GM12878 (cell line): ENCODE measurements around the gene CMSS1. TPM values are rescaled to one million over a fixed set of nuclear protein-coding genes. Genes with fewer than 3 reads are reported as not detected.

ENCODE experiments used
- ATAC-seq: fragments of 200-7000 bp; cut with Tn5 transposase; 3 replicates; pipeline ENCODE4 v1.9.1; 2020; ENCODE audit warnings: mild to moderate bottlenecking, moderate library complexity
- BruUV-seq: library from RNA; stranded (reverse); fragments of 400-500 nt; replicated peaks from 2 replicates; lab custom pipeline; 2021; lab: Mats Ljungman, UMichigan
- CTCF ChIA-PET: fragments of 300-600 bp; sonication (Branson Sonifier 250); formaldehyde crosslinking; extraction: SDS; loops from one replicate; lab custom pipeline; 2021; ENCODE audit warnings: inconsistent platforms; lab: Yijun Ruan, JAX
- POLR2A ChIA-PET: fragments of 350-600 bp; formaldehyde crosslinking; extraction: SDS; loops from one replicate; lab custom pipeline; 2021; ENCODE audit warnings: inconsistent platforms; lab: Charles Lee
- RAD21 ChIA-PET: fragments of 300-600 bp; sonication (Branson Sonifier 250); formaldehyde crosslinking; loops from one replicate; lab custom pipeline; 2023; ENCODE audit warnings: antibody characterized with exemption; ENCODE audit not compliant: unreplicated experiment; lab: Charles Lee
- SMC1A ChIA-PET: fragments of 300-600 bp; sonication (Branson Sonifier 250); formaldehyde crosslinking; loops from one replicate; lab custom pipeline; 2023; ENCODE audit not compliant: unreplicated experiment, uncharacterized antibody; lab: Charles Lee
- DNase-seq: peaks from one replicate; pipeline ENCODE4 v3.0.0-alpha.2; 2011; ENCODE audit warnings: low read depth, low spot score
- FAIRE-seq: peaks from 3 replicates; lab custom pipeline; 2011; peaks lifted over from hg19 to GRCh38; lab: Jason Lieb, UNC
- H2AFZ ChIP-seq: 2 replicates; pipeline ENCODE4 v1.6.0; 2011; ENCODE audit warnings: low read depth, low read length, control low read depth; ENCODE audit not compliant: control insufficient read depth
- H3K27ac ChIP-seq: 2 replicates; pipeline ENCODE4 v1.5.1; 2011; ENCODE audit warnings: control low read depth; ENCODE audit not compliant: control insufficient read depth, insufficient read depth
- H3K27me3 ChIP-seq, 2 experiments: replicated peaks in 1 of 2; 2 replicates each; pipeline versions ENCODE4 v1.6.0 to v1.6.1; 2011; ENCODE audit warnings: low read length in 1 of 2; ENCODE audit not compliant: control insufficient read depth in 2 of 2, insufficient read depth in 2 of 2
- H3K36me3 ChIP-seq, 2 experiments: 2 replicates each; pipeline ENCODE4 v1.5.1; 2011; ENCODE audit warnings: low read length in 1 of 2; ENCODE audit not compliant: control insufficient read depth in 2 of 2, insufficient read depth in 2 of 2
- H3K4me1 ChIP-seq: 2 replicates; pipeline ENCODE4 v1.6.1; 2011; ENCODE audit warnings: mild to moderate bottlenecking, low read length, moderate library complexity, mixed read lengths; ENCODE audit not compliant: control insufficient read depth, insufficient read depth
- H3K4me2 ChIP-seq: 2 replicates; pipeline ENCODE4 v1.6.0; 2011; ENCODE audit warnings: control low read depth; ENCODE audit not compliant: control insufficient read depth, insufficient read depth
- H3K4me3 ChIP-seq: fragments of 200-600 bp; sonication (generic); 2 replicates; pipeline ENCODE4 v1.5.1; 2016
- H3K79me2 ChIP-seq: 2 replicates; pipeline ENCODE4 v1.6.0; 2011; ENCODE audit warnings: low read length; ENCODE audit not compliant: control insufficient read depth, insufficient read depth
- H3K9ac ChIP-seq: 2 replicates; pipeline ENCODE4 v1.8.0; 2011; ENCODE audit warnings: low read length, control low read depth, mixed read lengths; ENCODE audit not compliant: control insufficient read depth, insufficient read depth
- H3K9me3 ChIP-seq: replicated peaks from 3 replicates; pipeline ENCODE4 v1.5.1; 2011; ENCODE audit warnings: mild to moderate bottlenecking, low read length; ENCODE audit not compliant: control insufficient read depth, insufficient read depth
- H4K20me1 ChIP-seq: 2 replicates; pipeline ENCODE4 v1.6.0; 2011; ENCODE audit not compliant: control insufficient read depth, insufficient read depth
- E4F1 ChIP-seq: fragments of 450-650 bp; IDR thresholded peaks from 2 replicates; pipeline ENCODE4 v1.6.1; 2018; ENCODE audit warnings: borderline replicate concordance, mild to moderate bottlenecking; ENCODE audit not compliant: partially characterized antibody
- IRF4 ChIP-seq: IDR thresholded peaks from 2 replicates; pipeline ENCODE4 v1.6.1; 2011; ENCODE audit warnings: low read depth, low read length
- NFXL1 ChIP-seq: fragments of 450-650 bp; IDR thresholded peaks from 2 replicates; pipeline ENCODE4 v1.6.1; 2017; ENCODE audit warnings: antibody characterized with exemption, mild to moderate bottlenecking, borderline replicate concordance
- PKNOX1 ChIP-seq: fragments of 450-650 bp; IDR thresholded peaks from 2 replicates; pipeline ENCODE4 v1.6.1; 2016; ENCODE audit warnings: mild to moderate bottlenecking
- RAD51 ChIP-seq: fragments of 450-650 bp; IDR thresholded peaks from 2 replicates; pipeline ENCODE4 v1.6.1; 2016; ENCODE audit warnings: moderate library complexity, mild to moderate bottlenecking, inconsistent platforms
- RCOR1 ChIP-seq: conservative IDR thresholded peaks from 2 replicates; pipeline ENCODE4 v1.6.1; 2012; ENCODE audit warnings: low read depth, low read length, improper control_type of control experiment
- RELA ChIP-seq: fragments of 450-650 bp; IDR thresholded peaks from 2 replicates; pipeline ENCODE4 v1.8.0; 2014; ENCODE audit warnings: borderline replicate concordance; ENCODE audit not compliant: partially characterized antibody
- RELB ChIP-seq: fragments of 450-650 bp; IDR thresholded peaks from 2 replicates; pipeline ENCODE4 v1.6.1; 2017; ENCODE audit warnings: low read depth, mild to moderate bottlenecking, moderate library complexity
- SMAD1 ChIP-seq: fragments of 450-650 bp; IDR thresholded peaks from 2 replicates; pipeline ENCODE4 v1.6.1; 2018; ENCODE audit warnings: mild to moderate bottlenecking, low read depth; ENCODE audit not compliant: partially characterized antibody
- ZNF622 ChIP-seq: fragments of 450-650 bp; IDR thresholded peaks from 2 replicates; pipeline ENCODE4 v1.6.1; 2017; ENCODE audit warnings: mild to moderate bottlenecking, inconsistent platforms
- WGBS: methylation state at CpG from one replicate; pipeline ENCODE4 v1.1.6; 2016; ENCODE audit warnings: low lambda C conversion rate; ENCODE audit not compliant: insufficient replicate concordance, insufficient coverage; ENCODE audit errors: missing lambda C conversion rate; 5-methylcytosine and 5-hydroxymethylcytosine counted together
- in situ Hi-C: fragments of 300-500 bp; cut with MboI; formaldehyde crosslinking; loops from 9 replicates; pipeline ENCODE4 v1.14.3; 2018; ENCODE audit warnings: mixed read lengths
- intact Hi-C: fragments of 100-400 bp; cut with micrococcal nuclease; formaldehyde crosslinking; loops from one replicate; pipeline ENCODE4 v1.14.2; 2022; ENCODE audit not compliant: unreplicated experiment
- polyA plus RNA-seq, 11 experiments: library from polyadenylated mRNA; depleted of rRNA in 4 of 11; unstranded in 6 of 11; stranded (reverse) in 5 of 11; fragments of >200 nt; fragmentation: Nextera tagmentation in 4 of 11; fragmentation: Illumina TruSeq in 1 of 11; extraction: Ambion mirVana in 4 of 11; extraction: Trizol in 1 of 11; gene quantifications; 1 replicate in 1 of 11; 2 replicates in 10 of 11; pipeline versions ENCODE4 v1.2.1 to v1.2.3, GENCODE V29; 2011 to 2016; ENCODE audit warnings: inconsistent platforms in 2 of 11, missing spikeins in 2 of 11, low read depth in 1 of 11
- total RNA-seq, 4 experiments: library from RNA; depleted of rRNA in 3 of 4; stranded (reverse); fragments of >200 nt in 3 of 4; fragmentation: Illumina TruSeq in 1 of 4; extraction: Trizol in 1 of 4; gene quantifications; 2 replicates each; pipeline versions ENCODE4 v1.2.1 to v1.2.3, GENCODE V29; 2013 to 2021
- TF ChIP-seq, protein P1 (sequence below): IDR thresholded peaks from 2 replicates; pipeline ENCODE4 v1.6.1; 2012; ENCODE audit warnings: improper control_type of control experiment, low read depth, low read length; ENCODE audit not compliant: insufficient replicate concordance
- TF ChIP-seq, protein P2 (sequence below): IDR thresholded peaks from 2 replicates; pipeline ENCODE4 v1.6.1; 2012; ENCODE audit warnings: low read depth, low read length, improper control_type of control experiment

Gene CMSS1
- total and polyA plus RNA-seq, 10 of the 15 experiments (the other 5 are each of a cell fraction or from before 2014, with no cell fraction given), result 31.0 to 118 (median 70.1) TPM

GRCh38 chr3:100083209-100083608 is 265.5 kb downstream of the CMSS1 start:
- Histone ChIP-seq H3K4me1 (peaks cover 7% of the 10 kb centered on the region), H3K4me2 (no peak overlapping the region), H4K20me1 (no peaks in the 10 kb centered on the region), H3K9ac (no peak overlapping the region), H3K9me3 (no peaks in the 10 kb centered on the region), H3K79me2 (no peaks in the 10 kb centered on the region), H3K27me3 (no peaks in the 10 kb centered on the region), H3K36me3 (no peaks in the 10 kb centered on the region), H3K27ac (no peak overlapping the region), H2AFZ (no peak overlapping the region), H3K4me3 (no peak overlapping the region)
- ChIA-PET POLR2A (no interaction called here), CTCF (interaction anchor here (1.5 to 1.9 kb wide), 3 partner anchors 10 to 171 kb away, joined by 3 to 5 read pairs (median 3); no protein-coding TSS in a partner anchor), RAD21 (no interaction called here), SMC1A (no interaction called here)
- WGBS, result 98% methylated on average over 6 of the region's 6 CpGs
- in situ Hi-C loops, result no loop called here
- FAIRE-seq, result no peak
- ATAC-seq, result no peak
- BruUV-seq, result no TSS peak
- no peak for DNase-seq
- intact Hi-C loops, result no loop called here
- TF ChIP-seq, protein P1, sequence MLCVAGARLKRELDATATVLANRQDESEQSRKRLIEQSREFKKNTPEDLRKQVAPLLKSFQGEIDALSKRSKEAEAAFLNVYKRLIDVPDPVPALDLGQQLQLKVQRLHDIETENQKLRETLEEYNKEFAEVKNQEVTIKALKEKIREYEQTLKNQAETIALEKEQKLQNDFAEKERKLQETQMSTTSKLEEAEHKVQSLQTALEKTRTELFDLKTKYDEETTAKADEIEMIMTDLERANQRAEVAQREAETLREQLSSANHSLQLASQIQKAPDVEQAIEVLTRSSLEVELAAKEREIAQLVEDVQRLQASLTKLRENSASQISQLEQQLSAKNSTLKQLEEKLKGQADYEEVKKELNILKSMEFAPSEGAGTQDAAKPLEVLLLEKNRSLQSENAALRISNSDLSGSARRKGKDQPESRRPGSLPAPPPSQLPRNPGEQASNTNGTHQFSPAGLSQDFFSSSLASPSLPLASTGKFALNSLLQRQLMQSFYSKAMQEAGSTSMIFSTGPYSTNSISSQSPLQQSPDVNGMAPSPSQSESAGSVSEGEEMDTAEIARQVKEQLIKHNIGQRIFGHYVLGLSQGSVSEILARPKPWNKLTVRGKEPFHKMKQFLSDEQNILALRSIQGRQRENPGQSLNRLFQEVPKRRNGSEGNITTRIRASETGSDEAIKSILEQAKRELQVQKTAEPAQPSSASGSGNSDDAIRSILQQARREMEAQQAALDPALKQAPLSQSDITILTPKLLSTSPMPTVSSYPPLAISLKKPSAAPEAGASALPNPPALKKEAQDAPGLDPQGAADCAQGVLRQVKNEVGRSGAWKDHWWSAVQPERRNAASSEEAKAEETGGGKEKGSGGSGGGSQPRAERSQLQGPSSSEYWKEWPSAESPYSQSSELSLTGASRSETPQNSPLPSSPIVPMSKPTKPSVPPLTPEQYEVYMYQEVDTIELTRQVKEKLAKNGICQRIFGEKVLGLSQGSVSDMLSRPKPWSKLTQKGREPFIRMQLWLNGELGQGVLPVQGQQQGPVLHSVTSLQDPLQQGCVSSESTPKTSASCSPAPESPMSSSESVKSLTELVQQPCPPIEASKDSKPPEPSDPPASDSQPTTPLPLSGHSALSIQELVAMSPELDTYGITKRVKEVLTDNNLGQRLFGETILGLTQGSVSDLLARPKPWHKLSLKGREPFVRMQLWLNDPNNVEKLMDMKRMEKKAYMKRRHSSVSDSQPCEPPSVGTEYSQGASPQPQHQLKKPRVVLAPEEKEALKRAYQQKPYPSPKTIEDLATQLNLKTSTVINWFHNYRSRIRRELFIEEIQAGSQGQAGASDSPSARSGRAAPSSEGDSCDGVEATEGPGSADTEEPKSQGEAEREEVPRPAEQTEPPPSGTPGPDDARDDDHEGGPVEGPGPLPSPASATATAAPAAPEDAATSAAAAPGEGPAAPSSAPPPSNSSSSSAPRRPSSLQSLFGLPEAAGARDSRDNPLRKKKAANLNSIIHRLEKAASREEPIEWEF, result no peak
- TF ChIP-seq SMAD1 (no peak), NFXL1 (no peak), RAD51 (no peak), ZNF622 (no peak), RELB (no peak), E4F1 (no peak), PKNOX1 (no peak), IRF4 (no peak), RCOR1 (no peak), RELA (no peak)
- TF ChIP-seq, protein P2, sequence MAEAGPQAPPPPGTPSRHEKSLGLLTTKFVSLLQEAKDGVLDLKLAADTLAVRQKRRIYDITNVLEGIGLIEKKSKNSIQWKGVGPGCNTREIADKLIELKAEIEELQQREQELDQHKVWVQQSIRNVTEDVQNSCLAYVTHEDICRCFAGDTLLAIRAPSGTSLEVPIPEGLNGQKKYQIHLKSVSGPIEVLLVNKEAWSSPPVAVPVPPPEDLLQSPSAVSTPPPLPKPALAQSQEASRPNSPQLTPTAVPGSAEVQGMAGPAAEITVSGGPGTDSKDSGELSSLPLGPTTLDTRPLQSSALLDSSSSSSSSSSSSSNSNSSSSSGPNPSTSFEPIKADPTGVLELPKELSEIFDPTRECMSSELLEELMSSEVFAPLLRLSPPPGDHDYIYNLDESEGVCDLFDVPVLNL, result no peak
